ENCODE measurements around the gene MUTYH. TPM values are rescaled to one million over a fixed set of nuclear protein-coding genes. Genes with fewer than 3 reads are reported as not detected.

MUTYH gene
- polyA plus RNA-seq, 1 donor from 2014 or later, result 59.8 TPM

DNA sequence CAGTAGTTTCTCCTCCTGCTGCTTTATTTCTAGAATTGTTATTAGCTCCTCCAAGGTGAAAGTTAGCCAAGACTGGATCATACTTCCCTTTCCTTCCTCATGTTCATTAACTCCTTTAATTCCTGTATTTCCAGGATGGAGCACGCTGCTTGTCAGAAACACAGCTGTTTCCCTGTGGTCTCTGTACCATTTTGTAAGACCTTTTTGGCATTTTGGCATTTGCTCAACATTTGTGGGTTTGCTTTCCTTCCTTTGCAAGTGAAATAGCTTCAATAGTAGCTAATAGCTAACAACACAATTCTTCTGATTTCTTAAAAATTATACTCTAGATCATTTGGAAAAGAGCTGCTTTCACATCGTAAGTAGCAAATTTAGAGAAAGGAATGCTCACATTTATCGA lies 57.9 kb downstream of the MUTYH start:
- H3K4me2 ChIP-seq (ENCODE audit: low read length), result no peak overlapping the region
- no peaks in the 10 kb centered on the region for H3K79me2 ChIP-seq (replicated peaks; ENCODE audit: insufficient read depth, low read length)
- no peaks in the 10 kb centered on the region for H4K20me1 ChIP-seq (ENCODE audit: insufficient read depth)
- H3K9me3 ChIP-seq (ENCODE audit: low read length), result no peaks in the 10 kb centered on the region
- no peak overlapping the region for H3K4me3 ChIP-seq (ENCODE audit: low read length)
- H2AFZ ChIP-seq (ENCODE audit: low read depth, low read length), result no peak overlapping the region
- H3K27ac ChIP-seq (ENCODE audit: low read length), result no peak overlapping the region
- no peak overlapping the region for H3K9ac ChIP-seq (ENCODE audit: low read length)
- no peaks in the 10 kb centered on the region for H3K9me2 ChIP-seq (ENCODE audit: insufficient read depth, low read length)
- no peaks in the 10 kb centered on the region for H3K27me3 ChIP-seq (ENCODE audit: insufficient read depth, low read depth, low read length)
- TF ChIP-seq, protein P1, sequence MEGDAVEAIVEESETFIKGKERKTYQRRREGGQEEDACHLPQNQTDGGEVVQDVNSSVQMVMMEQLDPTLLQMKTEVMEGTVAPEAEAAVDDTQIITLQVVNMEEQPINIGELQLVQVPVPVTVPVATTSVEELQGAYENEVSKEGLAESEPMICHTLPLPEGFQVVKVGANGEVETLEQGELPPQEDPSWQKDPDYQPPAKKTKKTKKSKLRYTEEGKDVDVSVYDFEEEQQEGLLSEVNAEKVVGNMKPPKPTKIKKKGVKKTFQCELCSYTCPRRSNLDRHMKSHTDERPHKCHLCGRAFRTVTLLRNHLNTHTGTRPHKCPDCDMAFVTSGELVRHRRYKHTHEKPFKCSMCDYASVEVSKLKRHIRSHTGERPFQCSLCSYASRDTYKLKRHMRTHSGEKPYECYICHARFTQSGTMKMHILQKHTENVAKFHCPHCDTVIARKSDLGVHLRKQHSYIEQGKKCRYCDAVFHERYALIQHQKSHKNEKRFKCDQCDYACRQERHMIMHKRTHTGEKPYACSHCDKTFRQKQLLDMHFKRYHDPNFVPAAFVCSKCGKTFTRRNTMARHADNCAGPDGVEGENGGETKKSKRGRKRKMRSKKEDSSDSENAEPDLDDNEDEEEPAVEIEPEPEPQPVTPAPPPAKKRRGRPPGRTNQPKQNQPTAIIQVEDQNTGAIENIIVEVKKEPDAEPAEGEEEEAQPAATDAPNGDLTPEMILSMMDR (IDR thresholded peaks at IDR 0.05; ENCODE audit: poor library complexity, severe bottlenecking), result no peak
- no peak for TF ChIP-seq TAF1 (IDR thresholded peaks at IDR 0.05; ENCODE audit: low read depth)
- TF ChIP-seq SMC3 (conservative IDR thresholded peaks at IDR 0.05; ENCODE audit: poor library complexity), result no peak
- TF ChIP-seq POLR2AphosphoS5 (IDR thresholded peaks at IDR 0.05), result no peak
- TF ChIP-seq, protein P2, sequence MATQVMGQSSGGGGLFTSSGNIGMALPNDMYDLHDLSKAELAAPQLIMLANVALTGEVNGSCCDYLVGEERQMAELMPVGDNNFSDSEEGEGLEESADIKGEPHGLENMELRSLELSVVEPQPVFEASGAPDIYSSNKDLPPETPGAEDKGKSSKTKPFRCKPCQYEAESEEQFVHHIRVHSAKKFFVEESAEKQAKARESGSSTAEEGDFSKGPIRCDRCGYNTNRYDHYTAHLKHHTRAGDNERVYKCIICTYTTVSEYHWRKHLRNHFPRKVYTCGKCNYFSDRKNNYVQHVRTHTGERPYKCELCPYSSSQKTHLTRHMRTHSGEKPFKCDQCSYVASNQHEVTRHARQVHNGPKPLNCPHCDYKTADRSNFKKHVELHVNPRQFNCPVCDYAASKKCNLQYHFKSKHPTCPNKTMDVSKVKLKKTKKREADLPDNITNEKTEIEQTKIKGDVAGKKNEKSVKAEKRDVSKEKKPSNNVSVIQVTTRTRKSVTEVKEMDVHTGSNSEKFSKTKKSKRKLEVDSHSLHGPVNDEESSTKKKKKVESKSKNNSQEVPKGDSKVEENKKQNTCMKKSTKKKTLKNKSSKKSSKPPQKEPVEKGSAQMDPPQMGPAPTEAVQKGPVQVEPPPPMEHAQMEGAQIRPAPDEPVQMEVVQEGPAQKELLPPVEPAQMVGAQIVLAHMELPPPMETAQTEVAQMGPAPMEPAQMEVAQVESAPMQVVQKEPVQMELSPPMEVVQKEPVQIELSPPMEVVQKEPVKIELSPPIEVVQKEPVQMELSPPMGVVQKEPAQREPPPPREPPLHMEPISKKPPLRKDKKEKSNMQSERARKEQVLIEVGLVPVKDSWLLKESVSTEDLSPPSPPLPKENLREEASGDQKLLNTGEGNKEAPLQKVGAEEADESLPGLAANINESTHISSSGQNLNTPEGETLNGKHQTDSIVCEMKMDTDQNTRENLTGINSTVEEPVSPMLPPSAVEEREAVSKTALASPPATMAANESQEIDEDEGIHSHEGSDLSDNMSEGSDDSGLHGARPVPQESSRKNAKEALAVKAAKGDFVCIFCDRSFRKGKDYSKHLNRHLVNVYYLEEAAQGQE (IDR thresholded peaks at IDR 0.05; ENCODE audit: borderline replicate concordance), result no peak
- no peak for TF ChIP-seq RAD21 (conservative IDR thresholded peaks at IDR 0.05)
- TF ChIP-seq MXI1 (conservative IDR thresholded peaks at IDR 0.05; ENCODE audit: poor library complexity, severe bottlenecking), result no peak
- no peak for TF ChIP-seq EP300 (conservative IDR thresholded peaks at IDR 0.05; ENCODE audit: poor library complexity, severe bottlenecking)
- TF ChIP-seq EZH2 (IDR thresholded peaks at IDR 0.05; ENCODE audit: borderline replicate concordance, insufficient read depth, low read length, poor library complexity, severe bottlenecking), result no peak
- no peaks in the 10 kb centered on the region for H3F3A ChIP-seq (ENCODE audit: insufficient read depth, low read length, poor library complexity, severe bottlenecking)
- no peaks in the 10 kb centered on the region for H3K36me3 ChIP-seq (ENCODE audit: insufficient read depth, low read length)

Other genes starting within 250 kb of the MUTYH start
- gene ZSWIM5, start 133.8 kb downstream of the MUTYH start, polyA plus RNA-seq, result 27.2 and 30.5 TPM in 2 replicates
- 0.18 TPM in 1 of 2 replicates, not detected in the other for gene HPDL, start 13.5 kb downstream of the MUTYH start, polyA plus RNA-seq
- 16.8 and 20.7 TPM in 2 replicates for gene TOE1, start 270 bp downstream of the MUTYH start, polyA plus RNA-seq
- gene TESK2, start 150.7 kb upstream of the MUTYH start, polyA plus RNA-seq, result 0.50 and 0.51 TPM in 2 replicates
- 3.5 and 4.9 TPM in 2 replicates for gene CCDC163, start 159.6 kb upstream of the MUTYH start, polyA plus RNA-seq
- gene MMACHC, start 159.9 kb upstream of the MUTYH start, polyA plus RNA-seq, result 0.90 and 1.4 TPM in 2 replicates
- gene PRDX1, start 181.4 kb upstream of the MUTYH start, polyA plus RNA-seq, result 239 and 304 TPM in 2 replicates
- gene AKR1A1, start 210.4 kb upstream of the MUTYH start, polyA plus RNA-seq, result 149 and 170 TPM in 2 replicates
- gene NASP, start 243.6 kb upstream of the MUTYH start, polyA plus RNA-seq, result 177 and 179 TPM in 2 replicates